NCI-H510A (cell line): ENCODE measurements around the gene WNK1.
A peak's percentile ranks its signal among the peaks of the same experiment; 100 is the strongest.
"Not testable (repeated sequence)": the region's sequence is repeated elsewhere in the genome, so short reads cannot be mapped to it uniquely, and the experiment has no call there.

Source experiments
- DNase-seq: peaks from one replicate; lab custom pipeline; 2025; lab: John Stamatoyannopoulos, UW

Gene WNK1

GRCh38 chr12:749751-750270 is 2.6 kb upstream of the WNK1 start:
- no peak for DNase-seq

- no peak for DNase-seq
Measured at GRCh38 chr12:750366-751191, 1.8 kb upstream of the WNK1 start.

- peak; percentile 94 for DNase-seq
Measured at GRCh38 chr12:751192-751998, 984 bp upstream of the WNK1 start.

GRCh38 chr12:752695-753610 is 574 bp downstream of the WNK1 start:
- peak; percentile 61 for DNase-seq

- no peak for DNase-seq
Measured at GRCh38 chr12:753611-754472, 1.5 kb downstream of the WNK1 start.

- no peak for DNase-seq
Measured at GRCh38 chr12:754473-754820, 2.1 kb downstream of the WNK1 start.

- no peak for DNase-seq
Measured at GRCh38 chr12:754851-755562, 2.6 kb downstream of the WNK1 start.

- DNase-seq: no peak
Measured at GRCh38 chr12:759628-760027, 7.2 kb downstream of the WNK1 start.

GRCh38 chr12:761256-761655 is 8.9 kb downstream of the WNK1 start:
- no peak for DNase-seq

- DNase-seq: no peak
Measured at GRCh38 chr12:765840-766239, 13.5 kb downstream of the WNK1 start.

GRCh38 chr12:768434-768833 is 16.1 kb downstream of the WNK1 start:
- no peak for DNase-seq

- DNase-seq: no peak
Measured at GRCh38 chr12:770479-770878, 18.1 kb downstream of the WNK1 start.

GRCh38 chr12:772056-772697 is 19.8 kb downstream of the WNK1 start:
- no peak for DNase-seq

GRCh38 chr12:774051-774614 is 21.8 kb downstream of the WNK1 start:
- no peak for DNase-seq

GRCh38 chr12:775973-776771 is 23.8 kb downstream of the WNK1 start:
- DNase-seq: not testable (repeated sequence)

GRCh38 chr12:776772-777373 is 24.5 kb downstream of the WNK1 start:
- not testable (repeated sequence) for DNase-seq

GRCh38 chr12:777550-778047 is 25.2 kb downstream of the WNK1 start:
- DNase-seq: no peak

GRCh38 chr12:778615-779014 is 26.2 kb downstream of the WNK1 start:
- no peak for DNase-seq
